ENCODE measurements around the gene FAM227A. TPM values are rescaled to one million over a fixed set of nuclear protein-coding genes. Genes with fewer than 3 reads are reported as not detected.
A peak's percentile ranks its signal among the peaks of the same experiment; 100 is the strongest.
"Not testable (repeated sequence)": the region's sequence is repeated elsewhere in the genome, so short reads cannot be mapped to it uniquely, and the experiment has no call there.

Gene FAM227A
- total RNA-seq, 2 donors from 2014 or later, result 0.77 to 0.91 TPM

GRCh38 chr22:38649841-38650522, 6.2 kb downstream of the FAM227A start:
- Mint-ChIP-seq H3K4me1 (peaks cover 7% of the 10 kb centered on the region), H3K27me3 (peaks cover 7% of the 10 kb centered on the region), H3K27ac (no peak overlapping the region), H3K4me3 (no peak overlapping the region), H3K36me3 (ENCODE audit: low read depth) (no peaks in the 10 kb centered on the region)
- ATAC-seq (no peak), DNase-seq (no peak)
- H3K9me3 ChIP-seq (ENCODE audit: control insufficient read depth, low read length, poor library complexity, severe bottlenecking), result no peaks in the 10 kb centered on the region

GRCh38 chr22:38645430-38645829, 10.8 kb downstream of the FAM227A start:
- H3K36me3 Mint-ChIP-seq (ENCODE audit: low read depth), result no peaks in the 10 kb centered on the region
- peaks cover 27% of the 10 kb centered on the region for H3K27me3 Mint-ChIP-seq
- no peak overlapping the region for H3K4me3 Mint-ChIP-seq
- H3K9me3 ChIP-seq (ENCODE audit: control insufficient read depth, low read length, poor library complexity, severe bottlenecking), result no peaks in the 10 kb centered on the region
- H3K4me1 Mint-ChIP-seq, result peaks cover 3% of the 10 kb centered on the region
- ATAC-seq (no peak), DNase-seq (no peak)
- H3K27ac Mint-ChIP-seq, result no peak overlapping the region

GRCh38 chr22:38644245-38644644, 11.9 kb downstream of the FAM227A start:
- not testable (repeated sequence) for DNase-seq; H3K9me3 ChIP-seq (ENCODE audit: control insufficient read depth, low read length, poor library complexity, severe bottlenecking); H3K36me3 Mint-ChIP-seq (ENCODE audit: low read depth); H3K27ac Mint-ChIP-seq; H3K4me1 Mint-ChIP-seq; H3K4me3 Mint-ChIP-seq
- ATAC-seq, result peak; percentile 51
- peaks cover 31% of the 10 kb centered on the region for H3K27me3 Mint-ChIP-seq

- no peaks in the 10 kb centered on the region for H3K36me3 Mint-ChIP-seq (ENCODE audit: low read depth)
- H3K27ac Mint-ChIP-seq, result no peak overlapping the region
- H3K4me1 Mint-ChIP-seq, result no peaks in the 10 kb centered on the region
- no peak overlapping the region for H3K4me3 Mint-ChIP-seq
- H3K9me3 ChIP-seq (ENCODE audit: control insufficient read depth, low read length, poor library complexity, severe bottlenecking), result no peaks in the 10 kb centered on the region
- no peak for DNase-seq
- H3K27me3 Mint-ChIP-seq, result peaks cover 24% of the 10 kb centered on the region
- no peak for ATAC-seq
Measured at GRCh38 chr22:38641476-38642040, 14.6 kb downstream of the FAM227A start.

- DNase-seq, result no peak
- H3K27ac Mint-ChIP-seq, result no peak overlapping the region
- H3K36me3 Mint-ChIP-seq (ENCODE audit: low read depth), result no peaks in the 10 kb centered on the region
Measured at GRCh38 chr22:38638728-38639127, 17.5 kb downstream of the FAM227A start.

GRCh38 chr22:38638216-38638615, 18.0 kb downstream of the FAM227A start:
- H3K4me1 Mint-ChIP-seq, result peaks cover 2% of the 10 kb centered on the region

More at GRCh38 chr22:38638728-38639127, 17.5 kb downstream of the FAM227A start:
- Mint-ChIP-seq H3K4me3 (no peak overlapping the region), H3K27me3 (peaks cover 24% of the 10 kb centered on the region), H3K4me1 (peaks cover 2% of the 10 kb centered on the region)
- no peak for ATAC-seq
- no peaks in the 10 kb centered on the region for H3K9me3 ChIP-seq (ENCODE audit: control insufficient read depth, low read length, poor library complexity, severe bottlenecking)

GRCh38 chr22:38632528-38632927, 23.7 kb downstream of the FAM227A start:
- H3K27ac Mint-ChIP-seq, result no peak overlapping the region
- no peak overlapping the region for H3K4me3 Mint-ChIP-seq
- DNase-seq (no peak), ATAC-seq (no peak)
- H3K4me1 Mint-ChIP-seq, result peaks cover 12% of the 10 kb centered on the region
- peaks cover 19% of the 10 kb centered on the region for H3K27me3 Mint-ChIP-seq
- H3K36me3 Mint-ChIP-seq (ENCODE audit: low read depth), result peaks cover 2% of the 10 kb centered on the region
- no peaks in the 10 kb centered on the region for H3K9me3 ChIP-seq (ENCODE audit: control insufficient read depth, low read length, poor library complexity, severe bottlenecking)

More at GRCh38 chr22:38638216-38638615, 18.0 kb downstream of the FAM227A start:
- no peaks in the 10 kb centered on the region for H3K9me3 ChIP-seq (ENCODE audit: control insufficient read depth, low read length, poor library complexity, severe bottlenecking)
- DNase-seq (no peak), ATAC-seq (no peak)
- Mint-ChIP-seq H3K4me3 (no peak overlapping the region), H3K27ac (no peak overlapping the region), H3K27me3 (peaks cover 21% of the 10 kb centered on the region), H3K36me3 (ENCODE audit: low read depth) (no peaks in the 10 kb centered on the region)

- Mint-ChIP-seq H3K36me3 (ENCODE audit: low read depth) (peaks cover 2% of the 10 kb centered on the region), H3K27me3 (peaks cover 19% of the 10 kb centered on the region), H3K27ac (peak overlapping the region; percentile 78), H3K4me1 (peaks cover 12% of the 10 kb centered on the region), H3K4me3 (peak overlapping the region; percentile 47)
- H3K9me3 ChIP-seq (ENCODE audit: control insufficient read depth, low read length, poor library complexity, severe bottlenecking), result no peaks in the 10 kb centered on the region
- ATAC-seq (no peak), DNase-seq (no peak)
Measured at GRCh38 chr22:38631724-38632123, 24.5 kb downstream of the FAM227A start.

- no peak for DNase-seq
- no peak for ATAC-seq
- no peaks in the 10 kb centered on the region for H3K9me3 ChIP-seq (ENCODE audit: control insufficient read depth, low read length, poor library complexity, severe bottlenecking)
- H3K4me3 Mint-ChIP-seq, result no peak overlapping the region
- H3K36me3 Mint-ChIP-seq (ENCODE audit: low read depth), result peaks cover 2% of the 10 kb centered on the region
- H3K4me1 Mint-ChIP-seq, result peaks cover 10% of the 10 kb centered on the region
- no peak overlapping the region for H3K27ac Mint-ChIP-seq
- H3K27me3 Mint-ChIP-seq, result peaks cover 19% of the 10 kb centered on the region
Measured at GRCh38 chr22:38629108-38629507, 27.1 kb downstream of the FAM227A start.

GRCh38 chr22:38628444-38628843, 27.7 kb downstream of the FAM227A start:
- no peak overlapping the region for H3K4me3 Mint-ChIP-seq
- H3K27me3 Mint-ChIP-seq, result peaks cover 19% of the 10 kb centered on the region
- ATAC-seq, result no peak
- H3K36me3 Mint-ChIP-seq (ENCODE audit: low read depth), result peaks cover 4% of the 10 kb centered on the region
- no peak for DNase-seq
- H3K4me1 Mint-ChIP-seq, result peaks cover 12% of the 10 kb centered on the region
- H3K27ac Mint-ChIP-seq, result no peak overlapping the region
- no peaks in the 10 kb centered on the region for H3K9me3 ChIP-seq (ENCODE audit: control insufficient read depth, low read length, poor library complexity, severe bottlenecking)

GRCh38 chr22:38623351-38623750, 32.8 kb downstream of the FAM227A start:
- no peak overlapping the region for H3K4me3 Mint-ChIP-seq
- ATAC-seq, result no peak
- peaks cover 8% of the 10 kb centered on the region for H3K27me3 Mint-ChIP-seq
- H3K36me3 Mint-ChIP-seq (ENCODE audit: low read depth), result peaks cover 4% of the 10 kb centered on the region
- H3K27ac Mint-ChIP-seq, result no peak overlapping the region
- no peak for DNase-seq
- H3K4me1 Mint-ChIP-seq, result peaks cover 2% of the 10 kb centered on the region
- no peaks in the 10 kb centered on the region for H3K9me3 ChIP-seq (ENCODE audit: control insufficient read depth, low read length, poor library complexity, severe bottlenecking)

- Mint-ChIP-seq H3K27ac (no peak overlapping the region), H3K4me1 (peaks cover under 1% of the 10 kb centered on the region), H3K27me3 (peaks cover 26% of the 10 kb centered on the region), H3K4me3 (no peak overlapping the region), H3K36me3 (ENCODE audit: low read depth) (peaks cover 9% of the 10 kb centered on the region)
- H3K9me3 ChIP-seq (ENCODE audit: control insufficient read depth, low read length, poor library complexity, severe bottlenecking), result no peaks in the 10 kb centered on the region
- ATAC-seq (no peak), DNase-seq (no peak)
Measured at GRCh38 chr22:38618682-38619081, 37.5 kb downstream of the FAM227A start.

GRCh38 chr22:38618258-38618657, 37.9 kb downstream of the FAM227A start:
- peaks cover 26% of the 10 kb centered on the region for H3K27me3 Mint-ChIP-seq
- DNase-seq, result no peak
- no peaks in the 10 kb centered on the region for H3K9me3 ChIP-seq (ENCODE audit: control insufficient read depth, low read length, poor library complexity, severe bottlenecking)
- H3K4me1 Mint-ChIP-seq, result no peaks in the 10 kb centered on the region
- no peak for ATAC-seq
- H3K27ac Mint-ChIP-seq, result no peak overlapping the region
- peaks cover 9% of the 10 kb centered on the region for H3K36me3 Mint-ChIP-seq (ENCODE audit: low read depth)
- H3K4me3 Mint-ChIP-seq, result no peak overlapping the region

GRCh38 chr22:38615064-38615405, 41.2 kb downstream of the FAM227A start:
- ATAC-seq; H3K36me3 Mint-ChIP-seq (ENCODE audit: low read depth); H3K4me1 Mint-ChIP-seq; DNase-seq; H3K4me3 Mint-ChIP-seq; H3K9me3 ChIP-seq (ENCODE audit: control insufficient read depth, low read length, poor library complexity, severe bottlenecking); H3K27ac Mint-ChIP-seq: not testable (repeated sequence)
- H3K27me3 Mint-ChIP-seq, result peaks cover 24% of the 10 kb centered on the region

Measured in T-helper 17 cell (primary cell).